HEK293 (cell line): Measurements from ENCODE around the gene SP4.

ENCODE experiments used
- CTCF ChIA-PET: fragments of 350-600 bp; formaldehyde crosslinking; extraction: SDS; loops from one replicate; lab custom pipeline; 2021; ENCODE audit warnings: antibody characterized with exemption; lab: Yijun Ruan, JAX
- POLR2A ChIA-PET: fragments of 300-600 bp; formaldehyde crosslinking; extraction: SDS; loops from one replicate; lab custom pipeline; 2020; ENCODE audit warnings: antibody characterized with exemption, inconsistent platforms; lab: Yijun Ruan, JAX
- H3K27ac ChIP-seq: fragments of 200-500 bp; sonication (Bioruptor generic); 2 replicates; pipeline ENCODE4 v1.5.1; 2014; ENCODE audit warnings: low read depth, low read length, control low read depth, inconsistent platforms; ENCODE audit errors: extremely low read depth
- H3K36me3 ChIP-seq, 2 experiments: fragments of 200-500 bp in 1 of 2; sonication (Bioruptor generic) in 1 of 2; 1 replicate in 1 of 2; 2 replicates in 1 of 2; pipeline ENCODE4 v1.5.1; 2014 to 2017; ENCODE audit warnings: inconsistent platforms in 2 of 2, low read length in 2 of 2; ENCODE audit not compliant: control insufficient read depth in 2 of 2, insufficient read depth in 1 of 2
- H3K4me1 ChIP-seq: fragments of 200-500 bp; sonication (Bioruptor generic); 2 replicates; pipeline ENCODE4 v1.5.1; 2014; ENCODE audit warnings: mild to moderate bottlenecking, low read length, inconsistent platforms; ENCODE audit not compliant: control insufficient read depth, insufficient read depth
- H3K4me3 ChIP-seq: 2 replicates; pipeline ENCODE4 v1.5.1; 2011; ENCODE audit warnings: low read depth, mild to moderate bottlenecking, control low read depth, low read length, moderate library complexity
- H3K9me3 ChIP-seq: fragments of 200-500 bp; sonication (Bioruptor generic); 2 replicates; pipeline ENCODE4 v1.5.1; 2014; ENCODE audit warnings: low read depth, low read length, inconsistent platforms; ENCODE audit not compliant: control insufficient read depth, insufficient read depth
- ATF2 ChIP-seq: fragments of 450-650 bp; formaldehyde crosslinking; IDR thresholded peaks from 2 replicates; pipeline ENCODE4 v1.5.1; 2016; ENCODE audit warnings: missing biosample characterization, missing genetic modification characterization, low read depth
- CTCF ChIP-seq: fragments of 450-650 bp; formaldehyde crosslinking; IDR thresholded peaks from 2 replicates; pipeline ENCODE4 v1.5.1; 2016; ENCODE audit warnings: missing biosample characterization, missing genetic modification characterization
- GLIS2 ChIP-seq: fragments of 450-650 bp; formaldehyde crosslinking; IDR thresholded peaks from 2 replicates; pipeline ENCODE4 v1.5.1; 2016; ENCODE audit warnings: missing biosample characterization, missing genetic modification characterization
- KLF1 ChIP-seq: fragments of 450-650 bp; formaldehyde crosslinking; IDR thresholded peaks from 2 replicates; pipeline ENCODE4 v1.5.1; 2016; ENCODE audit warnings: missing biosample characterization, missing genetic modification characterization
- KLF9 ChIP-seq: fragments of 450-650 bp; formaldehyde crosslinking; IDR thresholded peaks from 2 replicates; pipeline ENCODE4 v1.5.1; 2016; ENCODE audit warnings: missing biosample characterization, missing genetic modification characterization, low read depth
- OSR2 ChIP-seq: fragments of 450-650 bp; formaldehyde crosslinking; IDR thresholded peaks from 2 replicates; pipeline ENCODE4 v1.5.1; 2016; ENCODE audit warnings: missing biosample characterization, missing genetic modification characterization
- OVOL3 ChIP-seq: fragments of 450-650 bp; formaldehyde crosslinking; IDR thresholded peaks from 2 replicates; pipeline ENCODE4 v1.5.1; 2016; ENCODE audit warnings: missing biosample characterization, missing genetic modification characterization
- SCRT1 ChIP-seq: fragments of 450-650 bp; formaldehyde crosslinking; IDR thresholded peaks from 2 replicates; pipeline ENCODE4 v1.5.1; 2016; ENCODE audit warnings: missing biosample characterization, missing genetic modification characterization, borderline replicate concordance
- SCRT2 ChIP-seq: fragments of 450-650 bp; formaldehyde crosslinking; IDR thresholded peaks from 2 replicates; pipeline ENCODE4 v1.5.1; 2016; ENCODE audit warnings: missing biosample characterization, missing genetic modification characterization
- SP2 ChIP-seq: fragments of 450-650 bp; formaldehyde crosslinking; IDR thresholded peaks from 2 replicates; pipeline ENCODE4 v1.5.1; 2016; ENCODE audit warnings: missing biosample characterization, missing genetic modification characterization
- SP3 ChIP-seq: fragments of 450-650 bp; formaldehyde crosslinking; IDR thresholded peaks from 2 replicates; pipeline ENCODE4 v1.5.1; 2016; ENCODE audit warnings: missing biosample characterization, missing genetic modification characterization
- ZBTB26 ChIP-seq: fragments of 450-650 bp; formaldehyde crosslinking; optimal IDR thresholded peaks from 2 replicates; pipeline ENCODE3; 2016; ENCODE audit warnings: missing biosample characterization, mild to moderate bottlenecking, missing genetic modification characterization
- ZBTB49 ChIP-seq: fragments of 450-650 bp; formaldehyde crosslinking; IDR thresholded peaks from 2 replicates; pipeline ENCODE4 v1.5.1; 2016; ENCODE audit warnings: missing biosample characterization, missing genetic modification characterization, low read depth
- ZFHX2 ChIP-seq: fragments of 450-650 bp; formaldehyde crosslinking; conservative IDR thresholded peaks from 2 replicates; pipeline ENCODE4 v1.5.1; 2016; ENCODE audit warnings: missing biosample characterization, missing genetic modification characterization
- ZIC2 ChIP-seq: fragments of 450-650 bp; formaldehyde crosslinking; IDR thresholded peaks from 2 replicates; pipeline ENCODE4 v1.5.1; 2016; ENCODE audit warnings: missing biosample characterization, missing genetic modification characterization
- ZNF174 ChIP-seq: fragments of 450-650 bp; formaldehyde crosslinking; IDR thresholded peaks from 2 replicates; pipeline ENCODE4 v1.5.0; 2017; ENCODE audit warnings: missing biosample characterization, mild to moderate bottlenecking, missing genetic modification characterization
- ZNF335 ChIP-seq: fragments of 450-650 bp; formaldehyde crosslinking; conservative IDR thresholded peaks from 2 replicates; pipeline ENCODE4 v1.5.1; 2016; ENCODE audit warnings: missing biosample characterization, missing genetic modification characterization
- ZNF341 ChIP-seq: fragments of 450-650 bp; formaldehyde crosslinking; IDR thresholded peaks from 2 replicates; pipeline ENCODE4; 2016; ENCODE audit warnings: low read depth, missing biosample characterization, missing genetic modification characterization
- ZNF777 ChIP-seq: fragments of 450-650 bp; formaldehyde crosslinking; IDR thresholded peaks from 2 replicates; pipeline ENCODE4 v1.5.1; 2017; ENCODE audit warnings: missing biosample characterization, missing genetic modification characterization, borderline replicate concordance
- ZSCAN23 ChIP-seq: fragments of 450-650 bp; formaldehyde crosslinking; IDR thresholded peaks from 2 replicates; pipeline ENCODE4 v1.5.1; 2016; ENCODE audit warnings: missing biosample characterization, missing genetic modification characterization

The SP4 gene

GRCh38 chr7:21538936-21539495 lies 111.1 kb downstream of the SP4 start:
- POLR2A ChIA-PET: no interaction called here

GRCh38 chr7:21542891-21543527 lies 115.1 kb downstream of the SP4 start, which contains the start of gene DNAH11:
Gene DNAH11 (plus strand): TSS chr7:21543039. CDS start chr7:21543246, 207 bp downstream.
- H3K4me3 ChIP-seq: peak within 1 kb of the TSS; percentile 36
- ChIA-PET POLR2A (no interaction called here), CTCF (no interaction called here)
- peaks cover 5% of the 10 kb centered on the region; the same call in 1 of the 2 replicates for H3K4me1 ChIP-seq
- no peaks in the 10 kb centered on the region for H3K9me3 ChIP-seq
- H3K36me3 ChIP-seq: no peaks in the 10 kb centered on the region
- TF ChIP-seq KLF1 (tag by site-specific recombination): peak; percentile 44; the same call in 1 of the 2 replicates
- TF ChIP-seq ZNF335 (tag by site-specific recombination): peak; percentile 46; the same call in 1 of the 2 replicates
- no peak for TF ChIP-seq ZSCAN23
- no peak for TF ChIP-seq OVOL3 (tag by site-specific recombination)
- TF ChIP-seq SCRT1 (tag by site-specific recombination): peak; percentile 13; the same call in 1 of the 2 replicates
- TF ChIP-seq ZNF777 (tag by site-specific recombination): 0 out of 2 replicates have a peak, but pooled peaks have one; percentile 34
- 0 out of 2 replicates have a peak, but pooled peaks have one; percentile 22 for TF ChIP-seq CTCF (tag by site-specific recombination)
- peak; percentile 72 for TF ChIP-seq ZIC2 (tag by site-specific recombination)
- 0 out of 2 replicates have a peak, but pooled peaks have one; percentile 31 for TF ChIP-seq GLIS2
- peak; percentile 57 for TF ChIP-seq ZFHX2
- TF ChIP-seq SP3 (tag by site-specific recombination): peak; percentile 58
- no peak for TF ChIP-seq ZBTB49 (tag by site-specific recombination)
- TF ChIP-seq ZBTB26: peak; percentile 65
- TF ChIP-seq ZNF174: no peak
- 0 out of 2 replicates have a peak, but pooled peaks have one; percentile 29 for TF ChIP-seq ZNF341 (tag by site-specific recombination)
- peak; percentile 35 for TF ChIP-seq SP2 (tag by site-specific recombination)
- 0 out of 2 replicates have a peak, but pooled peaks have one; percentile 25 for TF ChIP-seq KLF9
- peak; percentile 80 for TF ChIP-seq SCRT2 (tag by site-specific recombination)
- H3K27ac ChIP-seq: peak within 1 kb of the TSS; percentile 67; the same call in 1 of the 2 replicates

More at GRCh38 chr7:21538936-21539495, 111.1 kb downstream of the SP4 start:
- Histone ChIP-seq H3K4me1 (no peaks in the 10 kb centered on the region), H3K36me3 (no peaks in the 10 kb centered on the region), H3K4me3 (no peak overlapping the region), H3K9me3 (no peaks in the 10 kb centered on the region), H3K27ac (no peak overlapping the region)
- CTCF ChIA-PET: interaction anchor here (0.5 kb wide), 1 partner anchor 237 kb away, joined by 4 read pairs; no protein-coding TSS in a partner anchor
- TF ChIP-seq ATF2 (peak; percentile 61; the same call in 1 of the 2 replicates), OSR2 (tag by site-specific recombination) (no peak)
